NT2/D1 (cell line): ENCODE measurements around the gene ZNF683.

Experiments used
- SUZ12 ChIP-seq: IDR thresholded peaks from 2 replicates; pipeline ENCODE4 v1.6.1; 2011; ENCODE audit not compliant: insufficient read length, insufficient read depth; ENCODE audit errors: extremely low read depth
- YY1 ChIP-seq: IDR thresholded peaks from 2 replicates; pipeline ENCODE4 v1.6.1; 2011; ENCODE audit not compliant: insufficient read length, insufficient read depth
- ZNF274 ChIP-seq: IDR thresholded peaks from 2 replicates; pipeline ENCODE4 v1.6.1; 2011; ENCODE audit warnings: mild to moderate bottlenecking, low read depth, low read length

DNA sequence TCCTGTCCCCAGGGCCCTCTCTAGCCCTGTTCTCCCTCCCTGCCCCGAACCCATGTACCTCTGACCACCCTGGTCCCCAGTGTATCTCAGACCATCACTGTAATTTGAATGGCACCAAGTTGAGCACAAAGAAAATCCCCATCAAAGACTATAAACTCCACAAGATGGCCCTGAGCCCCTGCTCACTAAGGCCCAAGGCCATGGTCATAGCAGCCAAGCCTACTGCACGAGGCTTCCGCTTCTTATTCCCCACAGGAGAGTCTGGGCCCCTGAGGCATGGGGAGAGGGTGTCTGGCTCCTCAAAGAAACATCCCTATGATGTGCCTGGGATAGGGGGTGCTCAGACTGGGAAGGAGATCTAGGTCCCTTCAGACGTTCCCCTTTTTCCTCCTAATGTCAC is 4.5 kb downstream of the ZNF683 start:
- TF ChIP-seq YY1 (no peak), ZNF274 (no peak), SUZ12 (no peak)
